IPS-NIHi7 (cell line): Measurements from ENCODE around the gene OR4L1.
"Not testable (repeated sequence)": the region's sequence is repeated elsewhere in the genome, so short reads cannot be mapped to it uniquely, and the experiment has no call there.

ENCODE experiments used
- DNase-seq: peaks from one replicate; pipeline ENCODE4 v3.0.0; 2012; ENCODE audit warnings: mixed read lengths; ENCODE audit errors: extremely low spot score

Gene OR4L1

GRCh38 chr14:20059745-20060144, at the start of gene OR4L1:
Gene OR4L1 (plus strand): TSS chr14:20060045. CDS start chr14:20060045, 0 bp downstream.
- DNase-seq = no peak

- DNase-seq = no peak
Measured at GRCh38 chr14:20019257-20019865, 40.5 kb upstream of the OR4L1 start, which contains the start of gene OR4K14. Gene OR4K14 (minus strand): TSS chr14:20019307. CDS start chr14:20015193, 4,114 bp downstream.

GRCh38 chr14:20031058-20031457, 28.8 kb upstream of the OR4L1 start:
- no peak for DNase-seq

GRCh38 chr14:20035449-20035848, 24.4 kb upstream of the OR4L1 start:
- DNase-seq = no peak

- DNase-seq = no peak
Measured at GRCh38 chr14:20035938-20036337, 23.9 kb upstream of the OR4L1 start, which contains the start of gene OR4K13. Gene OR4K13 (minus strand): TSS chr14:20036038. CDS start chr14:20034758, 1,280 bp downstream.

- DNase-seq = no peak
Measured at GRCh38 chr14:20044243-20044642, 15.6 kb upstream of the OR4L1 start.

GRCh38 chr14:20048202-20048601, 11.6 kb upstream of the OR4L1 start:
- DNase-seq = no peak

- no peak for DNase-seq
Measured at GRCh38 chr14:20092050-20092449, 32.2 kb downstream of the OR4L1 start.

- no peak for DNase-seq
Measured at GRCh38 chr14:20093442-20093841, 33.6 kb downstream of the OR4L1 start.

GRCh38 chr14:20098926-20099770, 39.3 kb downstream of the OR4L1 start:
- DNase-seq = not testable (repeated sequence)

GRCh38 chr14:20110438-20110837, 50.6 kb downstream of the OR4L1 start, which contains the start of gene OR4K17:
Gene OR4K17 (plus strand): TSS chr14:20110739. CDS start chr14:20117500, 6,761 bp downstream.
- DNase-seq = no peak
